HG03558 (cell line): ENCODE measurements around the gene FAM177A1.
"Not testable (repeated sequence)": the region's sequence is repeated elsewhere in the genome, so short reads cannot be mapped to it uniquely, and the experiment has no call there.

ENCODE experiments used
- ATAC-seq: cut with Tn5 transposase; IDR thresholded peaks from one replicate; pipeline ENCODE4 v1.9.1; 2021; ENCODE audit warnings: moderate number of reproducible peaks; ENCODE audit not compliant: unreplicated experiment; ENCODE audit errors: extremely low read depth

The FAM177A1 gene

GRCh38 chr14:35052637-35053036 is 6.6 kb downstream of the FAM177A1 start:
- no peak for ATAC-seq

- ATAC-seq, result not testable (repeated sequence)
Measured at GRCh38 chr14:35061113-35061791, 15.2 kb downstream of the FAM177A1 start.

DNA sequence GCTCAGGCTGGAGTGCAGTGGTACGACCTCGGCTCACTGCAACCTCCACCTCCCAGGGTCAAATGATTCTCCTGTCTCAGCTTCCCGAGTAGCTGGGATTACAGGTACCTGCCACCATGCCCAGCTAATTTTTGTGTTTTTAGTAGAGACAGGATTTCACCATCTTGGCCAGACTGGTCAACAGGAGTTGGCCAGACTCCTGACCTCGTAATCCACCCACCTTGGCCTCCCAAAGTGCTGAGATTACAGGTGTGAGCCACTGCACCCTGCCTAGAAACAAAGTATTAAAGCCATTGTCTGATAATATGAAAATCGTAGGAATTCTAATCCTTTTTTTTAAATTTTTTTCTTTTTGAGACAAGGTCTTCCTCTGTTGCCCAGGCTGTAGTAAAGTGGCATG is 19.7 kb downstream of the FAM177A1 start:
- not testable (repeated sequence) for ATAC-seq

GRCh38 chr14:35068238-35069012 is 22.4 kb downstream of the FAM177A1 start:
- ATAC-seq, result no peak

- ATAC-seq, result no peak
Measured at GRCh38 chr14:35072226-35072625, 26.2 kb downstream of the FAM177A1 start.

DNA sequence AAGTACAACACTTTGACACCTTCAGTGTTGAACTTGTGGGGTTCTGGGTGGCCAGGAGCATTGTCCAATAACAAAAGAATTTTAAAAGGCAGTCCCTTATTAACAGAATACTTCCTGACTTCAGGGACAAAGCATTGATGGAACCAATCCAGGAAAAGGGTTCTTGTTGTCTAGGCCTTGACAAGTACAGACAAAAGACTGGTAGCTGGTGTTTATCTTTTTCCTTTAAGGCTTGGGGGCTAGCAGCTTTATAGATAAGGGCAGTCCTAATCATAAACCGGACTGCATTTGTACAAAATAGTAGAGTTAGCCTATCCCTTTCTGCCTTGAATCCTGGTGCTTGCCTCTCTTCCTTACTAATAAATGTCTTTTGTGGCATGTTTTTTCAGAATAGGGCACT is 27.4 kb downstream of the FAM177A1 start:
- no peak for ATAC-seq

GRCh38 chr14:35078082-35078481 is 32.0 kb downstream of the FAM177A1 start:
- no peak for ATAC-seq

- no peak for ATAC-seq
Measured at GRCh38 chr14:35079742-35080141, 33.7 kb downstream of the FAM177A1 start.

- ATAC-seq, result no peak
Measured at GRCh38 chr14:35083530-35084150, 37.6 kb downstream of the FAM177A1 start.

- ATAC-seq, result no peak
Measured at GRCh38 chr14:35085441-35085840, 39.4 kb downstream of the FAM177A1 start.

- no peak for ATAC-seq
Measured at GRCh38 chr14:35088514-35088913, 42.4 kb downstream of the FAM177A1 start.

- not testable (repeated sequence) for ATAC-seq
Measured at GRCh38 chr14:35094645-35095044, 48.6 kb downstream of the FAM177A1 start.

- ATAC-seq, result no peak
Measured at GRCh38 chr14:35107866-35108265, 61.8 kb downstream of the FAM177A1 start.

GRCh38 chr14:35112641-35113040 is 66.6 kb downstream of the FAM177A1 start:
- ATAC-seq, result no peak

GRCh38 chr14:35113308-35113950 is 67.4 kb downstream of the FAM177A1 start:
- no peak for ATAC-seq

GRCh38 chr14:35114036-35114435 is 68.0 kb downstream of the FAM177A1 start:
- no peak for ATAC-seq

DNA sequence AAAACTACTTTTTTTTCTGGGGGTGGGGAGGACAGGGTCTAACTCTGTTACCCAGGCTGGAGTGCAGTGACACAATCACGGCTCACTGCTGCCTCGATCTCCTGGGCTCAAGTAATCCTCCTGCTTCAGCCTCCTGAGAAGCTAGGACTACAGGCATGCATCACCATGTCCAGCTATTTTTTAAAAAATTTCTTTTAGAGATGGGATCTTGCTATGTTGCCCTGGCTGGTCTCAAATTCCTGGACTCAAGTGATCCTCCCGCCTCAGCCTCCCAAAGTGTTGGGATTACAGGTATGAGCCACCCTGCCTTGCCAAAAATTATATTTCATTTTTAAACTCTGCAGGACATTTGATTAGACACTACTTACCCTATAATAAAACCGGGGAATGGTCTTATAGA is 70.2 kb downstream of the FAM177A1 start:
- no peak for ATAC-seq

GRCh38 chr14:35117112-35117511 is 71.0 kb downstream of the FAM177A1 start:
- ATAC-seq, result no peak

DNA sequence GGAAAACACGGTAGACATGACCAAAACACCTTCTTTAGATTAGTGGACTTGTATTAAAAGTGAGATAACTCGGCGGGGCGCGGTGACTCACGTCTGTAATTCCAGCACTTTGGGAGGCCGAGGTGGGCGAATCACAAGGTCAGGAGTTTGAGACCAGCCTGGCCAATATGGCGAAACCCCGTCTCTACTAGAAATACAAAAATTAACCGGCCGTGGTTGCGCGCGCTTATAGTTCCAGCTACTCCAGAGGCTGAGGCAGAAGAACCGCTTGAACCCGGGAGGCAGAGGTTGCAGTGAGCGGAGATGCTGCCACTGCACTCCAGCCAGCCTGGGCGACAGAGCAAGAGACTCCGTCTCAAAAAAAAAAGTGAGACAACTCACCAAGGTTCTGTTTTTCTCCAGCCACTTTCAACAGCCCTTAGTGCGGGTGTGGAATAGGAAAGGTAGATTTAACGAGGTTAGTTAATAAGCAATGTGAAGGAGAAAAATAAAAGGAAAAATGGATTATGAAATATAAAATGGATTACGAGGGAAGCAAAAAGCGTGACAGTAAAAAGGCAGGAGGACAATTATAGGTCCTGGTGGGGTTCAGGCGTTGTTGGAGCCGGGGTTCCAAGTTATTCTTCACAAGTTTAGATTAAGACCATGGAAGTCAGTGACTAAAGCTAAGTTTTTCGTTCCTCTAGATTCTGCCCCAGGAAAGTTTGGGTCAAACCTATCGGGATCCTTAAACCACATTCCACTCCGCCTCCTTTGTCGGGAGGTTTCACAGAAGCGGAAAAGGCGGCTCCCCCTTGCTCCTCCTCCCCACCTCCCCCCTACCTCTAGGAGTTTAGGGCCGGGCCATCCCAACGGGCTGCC is 75.2 kb downstream of the FAM177A1 start:
- ATAC-seq, result no peak
